Neural cell (in vitro differentiated cells): ENCODE results near the gene KRTAP10-4. TPM values are rescaled to one million over a fixed set of nuclear protein-coding genes. Genes with fewer than 3 reads are reported as not detected.
"Not testable (repeated sequence)": the region's sequence is repeated elsewhere in the genome, so short reads cannot be mapped to it uniquely, and the experiment has no call there.

ENCODE experiments used
- H2AFZ ChIP-seq: fragments of 200-600, 300-800 bp; sonication (generic), shearing (Covaris generic); 2 replicates; pipeline ENCODE4 v1.6.0; 2014; ENCODE audit warnings: low read depth, mild to moderate bottlenecking, antibody characterized with exemption, low read length, moderate library complexity
- H3F3A ChIP-seq: fragments of 200-600 bp; shearing (Covaris generic); 2 replicates; pipeline ENCODE4 v1.6.1; 2016; ENCODE audit warnings: mild to moderate bottlenecking, moderate library complexity, mixed read lengths, antibody characterized with exemption, low read length; ENCODE audit not compliant: insufficient read depth, poor library complexity, severe bottlenecking
- H3K27ac ChIP-seq: fragments of 200-600, 300-800 bp; sonication (generic), shearing (Covaris generic); 2 replicates; pipeline ENCODE4 v1.5.1; 2014; ENCODE audit warnings: mild to moderate bottlenecking, low read length, moderate library complexity
- H3K27me3 ChIP-seq: fragments of 300-800, 200-600 bp; sonication (generic), shearing (Covaris generic); 2 replicates; pipeline ENCODE4 v1.6.0; 2014; ENCODE audit warnings: mild to moderate bottlenecking, low read depth, low read length, moderate library complexity; ENCODE audit not compliant: insufficient read depth
- H3K36me3 ChIP-seq: fragments of 300-800, 200-600 bp; sonication (generic), shearing (Covaris generic); 2 replicates; pipeline ENCODE4 v1.5.1; 2014; ENCODE audit warnings: mild to moderate bottlenecking, antibody characterized with exemption, low read length, moderate library complexity; ENCODE audit not compliant: insufficient read depth
- H3K4me2 ChIP-seq: fragments of 300-800, 200-600 bp; sonication (generic), shearing (Covaris generic); 2 replicates; pipeline ENCODE4 v1.6.0; 2014; ENCODE audit warnings: mild to moderate bottlenecking, low read length
- H3K4me3 ChIP-seq: fragments of 300-800, 200-600 bp; sonication (generic), shearing (Covaris generic); 2 replicates; pipeline ENCODE4 v1.5.1; 2014; ENCODE audit warnings: mild to moderate bottlenecking, low read length, moderate library complexity
- H3K79me2 ChIP-seq: fragments of 200-600 bp; shearing (Covaris generic); replicated peaks from 2 replicates; pipeline ENCODE4 v1.6.0; 2014; ENCODE audit warnings: mild to moderate bottlenecking, low read length, moderate library complexity; ENCODE audit not compliant: insufficient read depth
- H3K9ac ChIP-seq: fragments of 300-800, 200-600 bp; sonication (generic), shearing (Covaris generic); 2 replicates; pipeline ENCODE4 v1.6.1; 2016; ENCODE audit warnings: mild to moderate bottlenecking, low read length, mixed read lengths
- H3K9me2 ChIP-seq: fragments of 200-600 bp; shearing (Covaris generic); 2 replicates; pipeline ENCODE4 v1.6.1; 2016; ENCODE audit warnings: mild to moderate bottlenecking, low read length, mixed read lengths; ENCODE audit not compliant: insufficient read depth
- H3K9me3 ChIP-seq: fragments of 200-600, 300-800 bp; sonication (generic), shearing (Covaris generic); 2 replicates; pipeline ENCODE4 v1.6.1; 2016; ENCODE audit warnings: mild to moderate bottlenecking, mixed run types, low read length, moderate library complexity, mixed read lengths
- H4K20me1 ChIP-seq: fragments of 200-600 bp; shearing (Covaris generic); 2 replicates; pipeline ENCODE4 v1.6.1; 2016; ENCODE audit warnings: mild to moderate bottlenecking, mixed run types; ENCODE audit not compliant: insufficient read depth
- CTCF ChIP-seq: fragments of 450-650 bp; IDR thresholded peaks from 2 replicates; pipeline ENCODE4 v1.5.1; 2014; ENCODE audit warnings: antibody characterized with exemption, mild to moderate bottlenecking, moderate library complexity; ENCODE audit not compliant: poor library complexity, severe bottlenecking
- EP300 ChIP-seq: fragments of 450-650 bp; conservative IDR thresholded peaks from 2 replicates; pipeline ENCODE4 v1.6.1; 2014; ENCODE audit warnings: antibody characterized with exemption, mild to moderate bottlenecking, moderate library complexity; ENCODE audit not compliant: poor library complexity, severe bottlenecking
- EZH2 ChIP-seq: fragments of 200-600, 300-800 bp; shearing (Covaris generic), sonication (generic); IDR thresholded peaks from 2 replicates; pipeline ENCODE4 v1.6.1; 2014; ENCODE audit warnings: antibody characterized with exemption, low read length, borderline replicate concordance, mild to moderate bottlenecking; ENCODE audit not compliant: insufficient read depth, poor library complexity, severe bottlenecking
- MXI1 ChIP-seq: fragments of 450-650 bp; conservative IDR thresholded peaks from 2 replicates; pipeline ENCODE4 v1.6.1; 2014; ENCODE audit warnings: antibody characterized with exemption, mild to moderate bottlenecking; ENCODE audit not compliant: poor library complexity, severe bottlenecking
- POLR2AphosphoS5 ChIP-seq: IDR thresholded peaks from 2 replicates; pipeline ENCODE4 v1.6.1; 2012
- REST ChIP-seq: IDR thresholded peaks from 2 replicates; pipeline ENCODE4 v1.6.1; 2012; ENCODE audit warnings: borderline replicate concordance
- SMC3 ChIP-seq: fragments of 450-650 bp; conservative IDR thresholded peaks from 2 replicates; pipeline ENCODE4 v1.6.1; 2014; ENCODE audit warnings: antibody characterized with exemption, mild to moderate bottlenecking, moderate library complexity; ENCODE audit not compliant: poor library complexity
- TAF1 ChIP-seq: IDR thresholded peaks from 2 replicates; pipeline ENCODE4 v1.6.1; 2012; ENCODE audit warnings: low read depth
- polyA minus RNA-seq: library from RNA; depleted of rRNA, polyadenylated mRNA; stranded (reverse); fragments of >200 nt; gene quantifications from 2 replicates; pipeline ENCODE4 v1.2.3, GENCODE V29; 2014
- polyA plus RNA-seq: library from polyadenylated mRNA; depleted of rRNA; stranded (reverse); fragments of >200 nt; gene quantifications from 2 replicates; pipeline ENCODE4 v1.2.3, GENCODE V29; 2014

KRTAP10-4 gene
- polyA plus RNA-seq (not detected in 2 replicates), polyA minus RNA-seq (not detected in 2 replicates)

GRCh38 chr21:44573630-44574456 is at the start of gene KRTAP10-4:
TSS of gene KRTAP10-4 (plus strand) at chr21:44573729. CDS start at chr21:44573759, 30 bp downstream.
- not testable (repeated sequence) for H3K27ac ChIP-seq, H3K9ac ChIP-seq, H3K9me3 ChIP-seq, H3K27me3 ChIP-seq, H3K36me3 ChIP-seq, H3K9me2 ChIP-seq, H3K79me2 ChIP-seq, H3K4me3 ChIP-seq, H2AFZ ChIP-seq, H3F3A ChIP-seq, H4K20me1 ChIP-seq, H3K4me2 ChIP-seq

GRCh38 chr21:44524414-44525371 is 48.8 kb upstream of the KRTAP10-4 start:
- H3K4me2 ChIP-seq: no peak overlapping the region
- H3K36me3 ChIP-seq: no peaks in the 10 kb centered on the region
- H3K27me3 ChIP-seq: no peaks in the 10 kb centered on the region
- peaks cover 2% of the 10 kb centered on the region for H3K9me3 ChIP-seq
- H3K9ac ChIP-seq: no peak overlapping the region
- H2AFZ ChIP-seq: no peak overlapping the region
- H3K4me3 ChIP-seq: no peak overlapping the region
- H3F3A ChIP-seq: no peaks in the 10 kb centered on the region
- H4K20me1 ChIP-seq: no peaks in the 10 kb centered on the region
- no peaks in the 10 kb centered on the region for H3K79me2 ChIP-seq
- H3K27ac ChIP-seq: no peak overlapping the region
- H3K9me2 ChIP-seq: no peaks in the 10 kb centered on the region
- TF ChIP-seq POLR2AphosphoS5 (no peak), EP300 (no peak)

- Histone ChIP-seq H3K27ac (no peak overlapping the region), H3K36me3 (no peaks in the 10 kb centered on the region), H3K79me2 (no peaks in the 10 kb centered on the region), H3K9me3 (no peaks in the 10 kb centered on the region), H3K27me3 (no peaks in the 10 kb centered on the region), H3K4me3 (no peak overlapping the region), H3K9me2 (no peaks in the 10 kb centered on the region), H2AFZ (no peak overlapping the region), H4K20me1 (no peaks in the 10 kb centered on the region), H3F3A (no peaks in the 10 kb centered on the region), H3K9ac (no peak overlapping the region), H3K4me2 (no peak overlapping the region)
- TF ChIP-seq POLR2AphosphoS5: no peak
- TF ChIP-seq CTCF: no peak
- no peak for TF ChIP-seq EP300
- no peak for TF ChIP-seq TAF1
- no peak for TF ChIP-seq EZH2
- TF ChIP-seq REST: no peak
- no peak for TF ChIP-seq SMC3
- TF ChIP-seq MXI1: no peak
Measured at GRCh38 chr21:44525391-44526095, 48.0 kb upstream of the KRTAP10-4 start.
